Fibroblast of lung (primary cell): ENCODE measurements around the gene TCF7L1. TPM values are rescaled to one million over a fixed set of nuclear protein-coding genes. Genes with fewer than 3 reads are reported as not detected.

ENCODE experiments used
- DNase-seq, 2 donors: peaks; one replicate each; pipeline versions ENCODE4 v3.0.0 to v3.0.0-alpha.2; 2010; ENCODE audit warnings: low read depth in 2 of 2
- H2AFZ ChIP-seq: 2 replicates; pipeline ENCODE4 v1.5.1; 2012; ENCODE audit warnings: low read length, control low read depth, inconsistent platforms
- H3K27ac ChIP-seq: 2 replicates; pipeline ENCODE4 v1.5.1; 2011; ENCODE audit warnings: low read length, control low read depth; ENCODE audit not compliant: insufficient read depth
- H3K27me3 ChIP-seq: 2 replicates; pipeline ENCODE4 v1.5.1; 2011; ENCODE audit warnings: mild to moderate bottlenecking, low read length; ENCODE audit not compliant: control insufficient read depth, insufficient read depth
- H3K36me3 ChIP-seq: 2 replicates; pipeline ENCODE4 v1.5.1; 2011; ENCODE audit warnings: low read length; ENCODE audit not compliant: control insufficient read depth, insufficient read depth
- H3K4me1 ChIP-seq: 2 replicates; pipeline ENCODE4 v1.5.1; 2011; ENCODE audit warnings: low read length; ENCODE audit not compliant: control insufficient read depth, insufficient read depth; ENCODE audit errors: extremely low read depth
- H3K4me2 ChIP-seq: 2 replicates; pipeline ENCODE4 v1.5.1; 2011; ENCODE audit warnings: low read length, control low read depth; ENCODE audit not compliant: insufficient read depth; ENCODE audit errors: extremely low read depth
- H3K4me3 ChIP-seq, 4 experiments: fragments of 200-600 bp in 1 of 4; sonication (generic) in 1 of 4; replicated peaks in 1 of 4; 2 replicates each; pipeline ENCODE4 v1.5.1; 2011 to 2016; ENCODE audit warnings: low read length in 4 of 4, low read depth in 3 of 4, mild to moderate bottlenecking in 3 of 4, control low read depth in 2 of 4, inconsistent platforms in 1 of 4, mixed read lengths in 1 of 4; ENCODE audit not compliant: insufficient read depth in 1 of 4; ENCODE audit errors: control extremely low read depth in 1 of 4
- H3K79me2 ChIP-seq: 2 replicates; pipeline ENCODE4 v1.5.1; 2012; ENCODE audit warnings: mild to moderate bottlenecking, low read length, inconsistent platforms; ENCODE audit not compliant: control insufficient read depth, insufficient read depth
- H3K9ac ChIP-seq: 2 replicates; pipeline ENCODE4 v1.5.1; 2011; ENCODE audit warnings: mild to moderate bottlenecking, low read length, control low read depth; ENCODE audit not compliant: insufficient read depth
- H3K9me3 ChIP-seq: 2 replicates; pipeline ENCODE4 v1.5.1; 2012; ENCODE audit warnings: low read depth, low read length; ENCODE audit not compliant: control insufficient read depth, insufficient read depth
- H4K20me1 ChIP-seq: 2 replicates; pipeline ENCODE4 v1.5.1; 2011; ENCODE audit warnings: low read length; ENCODE audit not compliant: control insufficient read depth, insufficient read depth; ENCODE audit errors: extremely low read depth
- CTCF ChIP-seq, 2 donors: IDR thresholded peaks in 1 of 2; conservative IDR thresholded peaks in 1 of 2; 1 replicate in 1 of 2; 2 replicates in 1 of 2; pipeline ENCODE4 v1.5.1; 2011 to 2012; ENCODE audit warnings: low read length in 2 of 2, control low read depth in 1 of 2, inconsistent platforms in 1 of 2, low read depth in 1 of 2, mild to moderate bottlenecking in 1 of 2
- EZH2 ChIP-seq: IDR thresholded peaks from 2 replicates; pipeline ENCODE4 v1.5.1; 2012; ENCODE audit warnings: low read length, control low read depth, mild to moderate bottlenecking; ENCODE audit errors: missing control alignments
- polyA plus RNA-seq, 2 donors: library from polyadenylated mRNA; depleted of rRNA in 1 of 2; stranded (reverse) in 1 of 2; unstranded in 1 of 2; fragments of >200 nt; gene quantifications; 2 replicates each; pipeline ENCODE4 v1.2.1, GENCODE V29; 2011 to 2012; ENCODE audit warnings: missing spikeins in 1 of 2
- total RNA-seq: library from RNA; depleted of rRNA; stranded (reverse); fragments of >200 nt; gene quantifications from 2 replicates; pipeline ENCODE4 v1.2.1, GENCODE V29; 2014

The TCF7L1 gene
- total and polyA plus RNA-seq, 2 donors (not counting 1 experiment from before 2014, with no cell fraction given), result 0.83 to 1.5 TPM

GRCh38 chr2:85195956-85196355 is 62.8 kb downstream of the TCF7L1 start:
- Histone ChIP-seq H2AFZ (no peak overlapping the region), H3K36me3 (no peaks in the 10 kb centered on the region), H3K4me1 (no peaks in the 10 kb centered on the region), H3K9me3 (no peaks in the 10 kb centered on the region), H3K27ac (no peak overlapping the region), H3K79me2 (no peaks in the 10 kb centered on the region), H3K4me3 (no peak overlapping the region), H3K27me3 (peaks cover 3% of the 10 kb centered on the region), H3K4me2 (no peak overlapping the region), H3K9ac (no peak overlapping the region), H4K20me1 (no peaks in the 10 kb centered on the region)
- TF ChIP-seq CTCF (conservative IDR thresholded peaks at IDR 0.05 in 1 of 2, IDR thresholded peaks at IDR 0.05 in 1 of 2; ENCODE audit: low read depth in 1 of 2, low read length in 2 of 2) (no peak), EZH2 (no peak)
- no peak for DNase-seq

GRCh38 chr2:85199698-85200097 is 66.5 kb downstream of the TCF7L1 start:
- Histone ChIP-seq H3K4me2 (no peak overlapping the region), H3K27ac (no peak overlapping the region), H3K4me3 (no peak overlapping the region), H3K79me2 (no peaks in the 10 kb centered on the region), H3K9ac (no peak overlapping the region), H3K9me3 (no peaks in the 10 kb centered on the region), H3K27me3 (peaks cover 3% of the 10 kb centered on the region), H3K36me3 (no peaks in the 10 kb centered on the region), H2AFZ (no peak overlapping the region), H4K20me1 (no peaks in the 10 kb centered on the region), H3K4me1 (no peaks in the 10 kb centered on the region)
- DNase-seq, result peak in 1 of 2 donors; percentile 29
- TF ChIP-seq EZH2 (no peak), CTCF (conservative IDR thresholded peaks at IDR 0.05 in 1 of 2, IDR thresholded peaks at IDR 0.05 in 1 of 2; ENCODE audit: low read depth in 1 of 2, low read length in 2 of 2) (no peak)

GRCh38 chr2:85209887-85210286 is 76.7 kb downstream of the TCF7L1 start:
- DNase-seq, result no peak
- H3K4me2 ChIP-seq, result no peak overlapping the region
- H3K79me2 ChIP-seq, result no peaks in the 10 kb centered on the region
- H2AFZ ChIP-seq, result no peak overlapping the region
- H3K27me3 ChIP-seq, result peaks cover 2% of the 10 kb centered on the region
- no peaks in the 10 kb centered on the region for H3K36me3 ChIP-seq
- H4K20me1 ChIP-seq, result no peaks in the 10 kb centered on the region
- no peak overlapping the region for H3K9ac ChIP-seq
- no peak overlapping the region for H3K4me3 ChIP-seq
- TF ChIP-seq CTCF (conservative IDR thresholded peaks at IDR 0.05 in 1 of 2, IDR thresholded peaks at IDR 0.05 in 1 of 2; ENCODE audit: low read depth in 1 of 2, low read length in 2 of 2) (no peak), EZH2 (no peak)
- no peaks in the 10 kb centered on the region for H3K9me3 ChIP-seq
- no peak overlapping the region for H3K27ac ChIP-seq
- H3K4me1 ChIP-seq, result no peaks in the 10 kb centered on the region
